Erythroblast (primary cell): Measurements from ENCODE around the gene ARHGEF3.

Experiments
- GATA1 ChIP-seq: IDR thresholded peaks from 2 replicates; pipeline ENCODE4 v1.6.1; 2011; ENCODE audit warnings: low read depth, mild to moderate bottlenecking, control low read depth, low read length, moderate library complexity
- POLR2A ChIP-seq: IDR thresholded peaks from 2 replicates; pipeline ENCODE4 v1.6.1; 2011; ENCODE audit warnings: mild to moderate bottlenecking, low read length

DNA sequence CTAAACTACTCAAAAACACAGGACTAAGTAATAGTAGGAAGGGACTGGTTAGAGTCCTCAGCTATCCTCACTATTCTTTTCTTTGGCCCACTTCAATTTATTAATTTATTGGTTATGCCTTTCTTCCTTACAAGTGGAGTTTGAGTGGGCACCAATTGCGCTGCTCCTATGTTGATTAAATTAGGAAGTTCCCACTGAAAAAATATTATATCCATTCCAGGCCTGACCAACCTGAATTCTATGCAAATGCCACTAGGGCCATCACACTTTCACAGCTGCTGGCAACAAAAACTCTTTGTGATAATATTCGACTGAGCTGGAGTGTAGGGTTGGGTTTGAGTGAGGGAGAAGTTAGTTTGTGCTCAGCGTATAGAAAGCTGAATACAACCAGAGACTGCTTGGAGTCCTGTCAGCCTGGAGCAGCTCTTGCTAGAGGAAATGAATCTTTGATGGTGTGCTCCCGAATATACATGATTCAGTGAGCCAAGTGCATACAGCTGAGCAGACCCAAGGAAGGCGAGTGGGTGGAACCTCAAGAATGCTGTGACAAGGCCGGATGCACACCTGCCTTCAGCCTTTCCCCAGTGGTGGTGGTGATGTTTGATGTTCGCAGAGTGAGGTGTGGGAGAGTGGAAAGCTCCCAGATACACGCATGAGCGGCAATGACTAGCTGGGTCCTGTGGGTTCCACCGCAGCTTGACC lies 1.5 kb downstream of the ARHGEF3 start:
- TF ChIP-seq POLR2A (no peak), GATA1 (no peak)
